SIG-M5 treated with dmso at 0.1 percent for 504 hours (cell line): Measurements from ENCODE around the gene GPLD1.

Experiments used
- DNase-seq: peaks from one replicate; lab custom pipeline; 2025; ENCODE audit not compliant: unreplicated experiment; lab: John Stamatoyannopoulos, UW

GPLD1 gene

GRCh38 chr6:24458941-24459340, 30.4 kb downstream of the GPLD1 start:
- DNase-seq, result no peak

GRCh38 chr6:24458134-24458533, 31.2 kb downstream of the GPLD1 start:
- no peak for DNase-seq

- no peak for DNase-seq
These were observed 34.3 kb downstream of the GPLD1 start for GRCh38 chr6:24455061-24455460.

DNA sequence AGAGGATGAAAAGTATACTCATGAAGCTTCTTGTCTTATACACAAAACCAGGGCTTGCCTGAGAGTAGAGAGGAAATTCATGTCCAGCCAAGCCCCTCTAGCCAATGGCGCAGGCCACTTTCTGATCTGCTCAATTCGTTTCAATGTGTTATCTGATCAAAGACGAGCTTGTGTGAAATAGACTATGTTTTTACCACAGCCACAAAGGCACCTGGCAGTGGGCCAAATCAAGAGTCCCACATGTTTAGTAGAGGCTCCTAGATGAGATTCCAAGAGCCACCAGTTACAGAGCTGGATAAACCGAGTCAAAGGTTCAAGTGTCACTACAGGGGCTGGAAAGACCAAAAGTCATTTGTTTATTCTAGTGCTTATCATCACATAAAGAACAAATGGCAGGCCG, 34.9 kb downstream of the GPLD1 start:
- no peak for DNase-seq

GRCh38 chr6:24453921-24454320, 35.5 kb downstream of the GPLD1 start:
- DNase-seq, result no peak

- no peak for DNase-seq
These were observed 37.6 kb downstream of the GPLD1 start for GRCh38 chr6:24451581-24452388.

GRCh38 chr6:24448828-24449525, 40.4 kb downstream of the GPLD1 start:
- DNase-seq, result no peak

GRCh38 chr6:24448396-24448795, 41.0 kb downstream of the GPLD1 start:
- DNase-seq, result no peak

DNA sequence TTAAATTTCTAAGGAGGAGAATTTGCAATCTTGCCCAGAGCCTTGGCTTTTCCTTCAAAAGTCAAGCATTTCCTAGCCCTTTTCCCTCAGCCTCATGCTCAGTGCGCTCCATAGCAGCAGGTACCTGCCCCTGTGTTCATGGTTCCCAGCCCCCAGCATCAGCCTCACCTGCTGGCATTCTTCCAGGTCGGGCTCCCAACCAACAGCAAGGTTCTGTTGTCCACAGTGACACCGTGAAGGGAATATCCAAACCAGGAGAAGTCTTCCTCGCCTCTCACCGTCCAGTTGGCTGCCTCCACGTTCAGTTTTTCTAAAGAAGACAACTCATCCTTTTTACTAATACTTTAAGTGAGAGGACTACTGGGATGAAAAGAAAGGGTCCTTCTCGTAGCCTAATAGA, 42.7 kb downstream of the GPLD1 start:
- DNase-seq, result no peak

- no peak for DNase-seq
These were observed 43.7 kb downstream of the GPLD1 start for GRCh38 chr6:24445704-24446103.

DNA sequence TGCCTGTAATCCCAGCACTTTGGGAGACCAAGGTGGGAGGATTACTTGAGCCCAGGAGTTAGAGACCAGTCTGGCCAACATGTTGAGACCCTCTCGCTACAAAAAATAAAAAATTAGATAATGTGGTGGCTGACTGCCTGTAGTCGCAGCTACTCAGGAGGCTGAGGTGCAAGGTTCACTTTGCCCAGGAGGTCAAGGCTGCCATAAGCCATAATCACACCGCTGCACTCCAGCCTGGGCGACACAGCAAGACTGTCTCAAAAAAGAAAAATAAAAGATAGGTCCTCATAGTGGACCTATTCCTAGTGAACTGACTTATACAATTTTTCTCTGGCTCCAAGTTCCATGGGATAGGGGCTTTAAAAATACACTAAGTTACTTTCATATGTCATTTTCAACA, 44.8 kb downstream of the GPLD1 start:
- no peak for DNase-seq

GRCh38 chr6:24441599-24441904, 47.8 kb downstream of the GPLD1 start:
- no peak for DNase-seq

- DNase-seq, result no peak
These were observed 48.3 kb downstream of the GPLD1 start for GRCh38 chr6:24440897-24441598.

- DNase-seq, result no peak
These were observed 49.4 kb downstream of the GPLD1 start for GRCh38 chr6:24439858-24440539.

DNA sequence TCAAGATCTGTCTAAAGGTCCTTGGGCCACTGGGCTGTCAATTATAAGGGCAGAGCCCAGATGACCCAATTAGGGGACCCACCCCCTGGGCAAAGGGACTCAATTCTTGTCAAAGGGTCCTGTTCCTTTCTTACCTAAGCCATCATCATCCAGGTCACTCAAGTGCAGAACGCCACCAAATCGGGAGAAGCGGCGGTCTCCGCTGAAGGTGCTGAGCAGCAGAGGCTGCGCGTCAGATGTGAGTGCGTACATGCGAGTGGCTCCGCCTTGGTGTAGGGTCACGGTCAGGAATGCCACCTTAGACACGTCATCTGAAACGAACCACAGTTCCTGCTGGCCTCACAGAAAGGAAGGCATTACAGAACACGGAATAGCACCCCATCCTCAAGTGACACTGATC, 52.4 kb downstream of the GPLD1 start:
- no peak for DNase-seq

GRCh38 chr6:24432611-24433010, 56.8 kb downstream of the GPLD1 start:
- no peak for DNase-seq

DNA sequence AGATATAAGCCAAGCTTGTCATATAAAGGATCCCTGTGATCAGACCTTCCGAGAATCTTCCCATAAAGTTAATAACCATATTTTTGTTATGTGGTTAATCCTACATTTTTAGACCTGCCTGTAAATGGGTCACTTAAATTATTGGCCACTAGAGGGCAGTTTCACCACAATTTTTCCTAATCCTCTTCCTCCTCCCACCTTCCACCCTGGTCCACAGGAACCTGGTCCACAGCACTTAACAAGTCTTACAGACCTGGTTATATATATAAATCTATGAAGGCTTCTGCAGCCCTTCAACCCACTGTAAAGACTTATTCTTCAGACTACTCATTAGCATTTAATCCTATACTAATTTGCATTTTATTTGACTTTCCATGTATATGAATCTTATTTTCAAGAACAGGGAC, 58.3 kb downstream of the GPLD1 start:
- DNase-seq, result no peak

- no peak for DNase-seq
These were observed 59.3 kb downstream of the GPLD1 start for GRCh38 chr6:24430086-24430485.

- DNase-seq, result no peak
These were observed 60.2 kb downstream of the GPLD1 start for GRCh38 chr6:24429146-24429545.

DNA sequence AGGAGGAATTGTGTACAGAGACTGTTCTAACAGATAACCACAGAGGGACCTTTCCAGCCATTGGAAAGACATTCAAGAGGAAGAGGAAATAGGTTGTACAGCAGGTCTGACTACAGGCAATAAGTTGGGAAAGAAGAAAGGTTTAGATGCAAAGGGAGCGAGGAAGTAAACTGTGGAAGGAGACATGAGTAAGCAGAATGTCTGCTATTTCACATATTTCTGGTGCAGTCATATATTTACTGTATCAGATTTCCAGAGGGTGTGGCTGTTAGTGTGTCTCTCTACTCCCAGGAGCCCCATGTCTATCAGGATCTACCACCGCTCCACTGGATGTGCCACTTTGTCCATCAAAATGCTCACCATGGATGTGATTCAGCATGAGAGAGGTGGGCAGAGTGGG, 60.8 kb downstream of the GPLD1 start:
- no peak for DNase-seq

DNA sequence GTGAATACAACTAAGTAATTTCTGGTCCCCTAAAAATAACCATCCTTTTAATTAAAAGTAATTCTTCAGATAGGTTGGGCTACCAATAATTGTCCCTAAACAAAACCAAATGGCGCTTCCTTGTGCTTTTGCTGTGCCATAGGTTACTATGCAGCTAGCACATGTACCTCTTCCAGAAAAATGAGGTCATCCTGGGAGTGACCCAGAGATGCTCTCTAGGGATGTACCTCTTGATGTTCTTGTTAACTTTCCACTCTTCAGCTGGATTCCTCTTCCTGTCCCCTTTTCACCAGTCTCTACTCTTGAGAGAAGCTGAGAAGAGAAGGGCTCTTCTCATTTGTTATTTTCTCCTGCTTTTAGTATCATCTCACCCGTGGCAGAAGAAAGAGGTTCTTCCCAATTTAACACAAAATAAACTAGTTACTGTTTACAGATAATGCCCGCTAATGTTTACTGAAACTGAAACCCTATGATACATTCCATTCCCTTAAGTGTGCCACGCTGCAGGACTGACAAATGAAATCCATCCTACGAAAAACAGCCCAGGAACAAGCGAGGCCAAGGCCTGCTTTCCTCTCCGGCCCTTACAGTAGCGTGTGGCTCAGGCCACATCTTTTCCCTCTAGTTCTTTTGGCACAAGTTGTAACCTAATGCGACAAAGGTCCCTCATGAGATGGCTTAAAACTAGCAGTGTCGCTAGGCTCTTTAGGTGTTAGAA, 62.5 kb downstream of the GPLD1 start:
- DNase-seq, result no peak
